WTC11 (cell line): ENCODE measurements around the gene ZC2HC1C. TPM values are rescaled to one million over a fixed set of nuclear protein-coding genes. Genes with fewer than 3 reads are reported as not detected.

Experiments
- CREM ChIP-seq: sonication (generic); formaldehyde crosslinking; IDR thresholded peaks from 2 replicates; pipeline ENCODE4 v1.8.1; 2022; ENCODE audit warnings: mild to moderate bottlenecking, missing genetic modification reagents, moderate library complexity
- E2F5 ChIP-seq: sonication (generic); formaldehyde crosslinking; IDR thresholded peaks from 2 replicates; pipeline ENCODE4 v1.8.1; 2022; ENCODE audit warnings: mild to moderate bottlenecking, moderate library complexity, missing genetic modification reagents
- ETV6 ChIP-seq: sonication (generic); formaldehyde crosslinking; IDR thresholded peaks from 2 replicates; pipeline ENCODE4 v1.8.1; 2022; ENCODE audit warnings: mild to moderate bottlenecking, missing genetic modification reagents
- FOXK1 ChIP-seq: sonication (generic); formaldehyde crosslinking; IDR thresholded peaks from 2 replicates; pipeline ENCODE4 v1.8.0; 2022; ENCODE audit warnings: mild to moderate bottlenecking, moderate library complexity, missing genetic modification reagents
- FOXP1 ChIP-seq: sonication (generic); formaldehyde crosslinking; IDR thresholded peaks from 2 replicates; pipeline ENCODE4 v1.8.0; 2022; ENCODE audit warnings: missing genetic modification reagents, mild to moderate bottlenecking, moderate library complexity, borderline replicate concordance
- GABPB1 ChIP-seq: sonication (generic); formaldehyde crosslinking; IDR thresholded peaks from 2 replicates; pipeline ENCODE4 v1.8.1; 2023; ENCODE audit warnings: mild to moderate bottlenecking, missing genetic modification reagents
- GTF2I ChIP-seq: fragments of 250-450 bp; sonication (Bioruptor Pico); conservative IDR thresholded peaks from 2 replicates; pipeline ENCODE4 v1.4.0; 2021; ENCODE audit warnings: mild to moderate bottlenecking
- HMGXB4 ChIP-seq: sonication (generic); formaldehyde crosslinking; IDR thresholded peaks from 2 replicates; pipeline ENCODE4 v1.8.1; 2023; ENCODE audit warnings: mild to moderate bottlenecking, moderate library complexity, missing genetic modification reagents
- IRF1 ChIP-seq: sonication (generic); formaldehyde crosslinking; IDR thresholded peaks from 2 replicates; pipeline ENCODE4 v1.8.0; 2023; ENCODE audit warnings: missing genetic modification reagents
- KAT7 ChIP-seq: sonication (generic); formaldehyde crosslinking; IDR thresholded peaks from 2 replicates; pipeline ENCODE4 v1.8.1; 2023; ENCODE audit warnings: missing genetic modification reagents, mild to moderate bottlenecking, borderline replicate concordance
- MAX ChIP-seq: sonication (generic); formaldehyde crosslinking; IDR thresholded peaks from 2 replicates; pipeline ENCODE4 v1.8.0; 2022; ENCODE audit warnings: mild to moderate bottlenecking, missing genetic modification reagents
- MYBL2 ChIP-seq: sonication (generic); formaldehyde crosslinking; IDR thresholded peaks from 2 replicates; pipeline ENCODE4 v1.8.1; 2023; ENCODE audit warnings: mild to moderate bottlenecking, moderate library complexity, missing genetic modification reagents
- NFYB ChIP-seq: sonication (generic); formaldehyde crosslinking; conservative IDR thresholded peaks from 2 replicates; pipeline ENCODE4 v1.8.0; 2022; ENCODE audit warnings: low read depth, missing genetic modification reagents
- NR2C2 ChIP-seq: sonication (generic); formaldehyde crosslinking; IDR thresholded peaks from 2 replicates; pipeline ENCODE4 v1.8.0; 2022; ENCODE audit warnings: mild to moderate bottlenecking, missing genetic modification reagents
- OVOL2 ChIP-seq: fragments of 250-450 bp; sonication (Bioruptor Pico); IDR thresholded peaks from 2 replicates; pipeline ENCODE4 v1.9.0; 2021; ENCODE audit warnings: mild to moderate bottlenecking, borderline replicate concordance
- RELA ChIP-seq: sonication (generic); formaldehyde crosslinking; IDR thresholded peaks from 2 replicates; pipeline ENCODE4 v1.8.1; 2022; ENCODE audit warnings: missing genetic modification reagents, mild to moderate bottlenecking, borderline replicate concordance
- SMAD3 ChIP-seq: sonication (generic); formaldehyde crosslinking; IDR thresholded peaks from 2 replicates; pipeline ENCODE4 v1.8.0; 2022; ENCODE audit warnings: missing genetic modification reagents, mild to moderate bottlenecking, borderline replicate concordance
- SP1 ChIP-seq: sonication (generic); formaldehyde crosslinking; conservative IDR thresholded peaks from 2 replicates; pipeline ENCODE4 v1.8.1; 2022; ENCODE audit warnings: missing genetic modification reagents
- STAT6 ChIP-seq: sonication (generic); formaldehyde crosslinking; conservative IDR thresholded peaks from 2 replicates; pipeline ENCODE4 v1.8.1; 2023; ENCODE audit warnings: mild to moderate bottlenecking, low read depth, missing genetic modification reagents, moderate library complexity
- TEAD1 ChIP-seq: sonication (generic); formaldehyde crosslinking; IDR thresholded peaks from 2 replicates; pipeline ENCODE4 v1.8.0; 2022; ENCODE audit warnings: mild to moderate bottlenecking, missing genetic modification reagents
- ZBTB21 ChIP-seq: sonication (generic); formaldehyde crosslinking; IDR thresholded peaks from 2 replicates; pipeline ENCODE4 v1.8.1; 2023; ENCODE audit warnings: mild to moderate bottlenecking, missing genetic modification reagents, borderline replicate concordance
- ZNF121 ChIP-seq: sonication (generic); formaldehyde crosslinking; IDR thresholded peaks from 2 replicates; pipeline ENCODE4 v1.8.0; 2023; ENCODE audit warnings: missing genetic modification reagents
- ZNF138 ChIP-seq: sonication (generic); formaldehyde crosslinking; conservative IDR thresholded peaks from 2 replicates; pipeline ENCODE4 v1.8.1; 2022; ENCODE audit warnings: mild to moderate bottlenecking, moderate library complexity, missing genetic modification reagents
- ZNF232 ChIP-seq: sonication (generic); formaldehyde crosslinking; IDR thresholded peaks from 2 replicates; pipeline ENCODE4 v1.8.0; 2022; ENCODE audit warnings: mild to moderate bottlenecking, missing genetic modification reagents
- ZNF396 ChIP-seq: fragments of 250-450 bp; sonication (Bioruptor Pico); IDR thresholded peaks from 2 replicates; pipeline ENCODE4 v1.8.0; 2021; ENCODE audit warnings: mild to moderate bottlenecking, moderate library complexity, borderline replicate concordance
- ZNF423 ChIP-seq: fragments of 250-450 bp; sonication (Bioruptor Pico); IDR thresholded peaks from 2 replicates; pipeline ENCODE4 v2.1.2; 2022; ENCODE audit warnings: mild to moderate bottlenecking, moderate library complexity
- total RNA-seq: library from RNA; stranded (reverse); gene quantifications from 3 replicates; pipeline ENCODE4 v1.2.3, GENCODE V29; 2021
- TF ChIP-seq, protein P1 (sequence below): sonication (generic); formaldehyde crosslinking; IDR thresholded peaks from 2 replicates; pipeline ENCODE4 v1.8.1; 2023; ENCODE audit warnings: mild to moderate bottlenecking, missing genetic modification reagents
- TF ChIP-seq, protein P2 (sequence below): sonication (generic); formaldehyde crosslinking; IDR thresholded peaks from 2 replicates; pipeline ENCODE4 v1.8.0; 2022; ENCODE audit warnings: mild to moderate bottlenecking, missing genetic modification reagents
- TF ChIP-seq, protein P3 (sequence below): fragments of 250-450 bp; sonication (Bioruptor Pico); IDR thresholded peaks from 2 replicates; pipeline ENCODE4 v1.9.0; 2021; ENCODE audit warnings: mild to moderate bottlenecking

The ZC2HC1C gene
- total RNA-seq, 1 experiment from 2014 or later: 1.6 TPM

- TF ChIP-seq NFYB (CRISPR knock-in tag) (peak; percentile 38; the same call in 1 of the 2 replicates), ZNF121 (CRISPR knock-in tag) (no peak), STAT6 (no peak), GABPB1 (CRISPR knock-in tag) (peak; percentile 80), ZBTB21 (0 out of 2 replicates have a peak, but pooled peaks have one; percentile 24), MAX (CRISPR knock-in tag) (peak; percentile 82), HMGXB4 (CRISPR knock-in tag) (peak; percentile 86), MYBL2 (peak; percentile 86), OVOL2 (CRISPR knock-in tag) (no peak), SMAD3 (CRISPR knock-in tag) (0 out of 2 replicates have a peak, but pooled peaks have one; percentile 49), FOXP1 (CRISPR knock-in tag) (peak; percentile 94), E2F5 (no peak; the same call in 1 of the 2 replicates), IRF1 (CRISPR knock-in tag) (no peak), NR2C2 (CRISPR knock-in tag) (peak; percentile 98), CREM (peak; percentile 80), FOXK1 (CRISPR knock-in tag) (peak; percentile 80; the same call in 1 of the 2 replicates), KAT7 (CRISPR knock-in tag) (0 out of 2 replicates have a peak, but pooled peaks have one; percentile 84), TEAD1 (CRISPR knock-in tag) (peak; percentile 22; the same call in 1 of the 2 replicates), SP1 (CRISPR knock-in tag) (peak; percentile 68; the same call in 1 of the 2 replicates), ZNF138 (CRISPR knock-in tag) (no peak), GTF2I (CRISPR knock-in tag) (no peak), ETV6 (peak; percentile 86), ZNF232 (CRISPR knock-in tag) (0 out of 2 replicates have a peak, but pooled peaks have one; percentile 85), RELA (CRISPR knock-in tag) (no peak), ZNF423 (CRISPR knock-in tag) (peak; percentile 4; the same call in 1 of the 2 replicates), ZNF396 (CRISPR knock-in tag) (no peak)
- TF ChIP-seq, protein P1, sequence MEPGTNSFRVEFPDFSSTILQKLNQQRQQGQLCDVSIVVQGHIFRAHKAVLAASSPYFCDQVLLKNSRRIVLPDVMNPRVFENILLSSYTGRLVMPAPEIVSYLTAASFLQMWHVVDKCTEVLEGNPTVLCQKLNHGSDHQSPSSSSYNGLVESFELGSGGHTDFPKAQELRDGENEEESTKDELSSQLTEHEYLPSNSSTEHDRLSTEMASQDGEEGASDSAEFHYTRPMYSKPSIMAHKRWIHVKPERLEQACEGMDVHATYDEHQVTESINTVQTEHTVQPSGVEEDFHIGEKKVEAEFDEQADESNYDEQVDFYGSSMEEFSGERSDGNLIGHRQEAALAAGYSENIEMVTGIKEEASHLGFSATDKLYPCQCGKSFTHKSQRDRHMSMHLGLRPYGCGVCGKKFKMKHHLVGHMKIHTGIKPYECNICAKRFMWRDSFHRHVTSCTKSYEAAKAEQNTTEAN: peak; percentile 74; the same call in 1 of the 2 replicates
- TF ChIP-seq, protein P2, sequence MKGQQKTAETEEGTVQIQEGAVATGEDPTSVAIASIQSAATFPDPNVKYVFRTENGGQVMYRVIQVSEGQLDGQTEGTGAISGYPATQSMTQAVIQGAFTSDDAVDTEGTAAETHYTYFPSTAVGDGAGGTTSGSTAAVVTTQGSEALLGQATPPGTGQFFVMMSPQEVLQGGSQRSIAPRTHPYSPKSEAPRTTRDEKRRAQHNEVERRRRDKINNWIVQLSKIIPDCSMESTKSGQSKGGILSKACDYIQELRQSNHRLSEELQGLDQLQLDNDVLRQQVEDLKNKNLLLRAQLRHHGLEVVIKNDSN: peak; percentile 16; the same call in 1 of the 2 replicates
- TF ChIP-seq, protein P3, sequence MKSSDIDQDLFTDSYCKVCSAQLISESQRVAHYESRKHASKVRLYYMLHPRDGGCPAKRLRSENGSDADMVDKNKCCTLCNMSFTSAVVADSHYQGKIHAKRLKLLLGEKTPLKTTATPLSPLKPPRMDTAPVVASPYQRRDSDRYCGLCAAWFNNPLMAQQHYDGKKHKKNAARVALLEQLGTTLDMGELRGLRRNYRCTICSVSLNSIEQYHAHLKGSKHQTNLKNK (CRISPR knock-in tag): no peak
These were observed 57.4 kb downstream of the ZC2HC1C start, which contains the start of gene NEK9 (continued) for GRCh38 chr14:75126679-75127473.
